GM10266 (cell line): ENCODE measurements around the gene PSMC3IP.
"Not testable (repeated sequence)": the region's sequence is repeated elsewhere in the genome, so short reads cannot be mapped to it uniquely, and the experiment has no call there.

Source experiments
- DNase-seq: peaks from one replicate; pipeline ENCODE4 v3.0.0; 2012; ENCODE audit errors: extremely low spot score
- CTCF ChIP-seq: IDR thresholded peaks from 2 replicates; pipeline ENCODE4 v1.5.1; 2012; ENCODE audit warnings: mild to moderate bottlenecking, low read depth; ENCODE audit not compliant: control insufficient read depth, insufficient read depth; ENCODE audit errors: missing control alignments

The PSMC3IP gene

GRCh38 chr17:42563543-42563942 is 14.0 kb downstream of the PSMC3IP start:
- TF ChIP-seq CTCF = no peak
- no peak for DNase-seq

GRCh38 chr17:42563143-42563509 is 14.4 kb downstream of the PSMC3IP start:
- no peak for DNase-seq
- no peak for TF ChIP-seq CTCF

- TF ChIP-seq CTCF = no peak
- DNase-seq = no peak
Observed at GRCh38 chr17:42562388-42563142, 15.0 kb downstream of the PSMC3IP start.

GRCh38 chr17:42561897-42562387 is 15.6 kb downstream of the PSMC3IP start, which contains the start of gene COASY:
Gene COASY (plus strand): TSS chr17:42562148. CDS start chr17:42562623, 475 bp downstream.
- DNase-seq = peak; percentile 97
- no peak for TF ChIP-seq CTCF

- no peak for DNase-seq
Observed at GRCh38 chr17:42560246-42560645, 17.3 kb downstream of the PSMC3IP start.

GRCh38 chr17:42559075-42559474 is 18.5 kb downstream of the PSMC3IP start:
- TF ChIP-seq CTCF = no peak
- no peak for DNase-seq

More at GRCh38 chr17:42560246-42560645, 17.3 kb downstream of the PSMC3IP start:
- no peak for TF ChIP-seq CTCF

GRCh38 chr17:42555961-42556617 is 21.4 kb downstream of the PSMC3IP start:
- not testable (repeated sequence) for DNase-seq
